ENCODE measurements around the gene TUBGCP6. TPM values are rescaled to one million over a fixed set of nuclear protein-coding genes. Genes with fewer than 3 reads are reported as not detected.

Gene TUBGCP6
- total and polyA plus RNA-seq, 8 donors: 37.8 to 112 (median 50.2) TPM

DNA sequence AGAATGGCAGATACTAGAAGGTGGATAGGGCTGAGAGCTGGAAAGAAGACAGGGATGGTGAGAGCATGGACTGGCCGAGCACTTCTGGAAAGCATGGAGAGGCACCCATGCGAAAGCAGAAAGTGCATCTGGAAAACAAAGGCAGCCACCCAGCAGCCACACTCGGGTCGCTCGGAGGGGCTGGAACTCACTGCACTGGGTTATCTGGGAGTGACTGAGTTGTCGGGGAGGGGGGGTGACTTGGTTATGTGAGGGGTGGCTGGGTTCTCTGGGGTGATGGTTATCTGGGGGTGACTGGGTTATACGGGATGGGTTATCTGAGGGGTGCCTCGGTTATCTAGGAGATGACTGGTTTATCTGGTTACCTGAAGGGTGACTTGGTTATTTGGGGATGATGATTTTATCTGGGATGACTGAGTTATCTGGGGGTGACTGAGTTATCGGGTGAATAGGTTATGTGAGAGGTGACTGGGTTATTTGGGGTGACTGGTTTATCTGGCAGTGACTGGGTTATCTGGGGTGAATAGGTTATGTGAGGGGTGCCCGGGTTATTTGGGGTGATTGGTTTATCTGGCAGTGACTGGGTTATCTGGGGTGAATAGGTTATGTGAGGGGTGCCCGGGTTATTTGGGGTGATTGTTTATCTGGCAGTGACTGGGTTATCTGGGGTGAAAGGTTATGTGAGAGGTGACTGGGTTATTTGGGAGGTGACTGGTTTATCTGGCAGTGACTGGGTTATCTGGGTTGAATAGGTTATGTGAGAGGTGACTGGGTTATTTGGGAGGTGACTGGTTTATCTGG, 76.9 kb downstream of the TUBGCP6 start:
- no peak overlapping the region for H3K27ac ChIP-seq
- WGBS, 5 donors: 35 to 51% (median 42%) methylated on average over 11 of the region's 11 CpGs
- peaks cover 13 to 20% (median 18%) of the 10 kb centered on the region in 4 donors for H3K4me1 ChIP-seq
- H3K9me3 ChIP-seq: no peaks in the 10 kb centered on the region
- H3K4me3 ChIP-seq: no peak overlapping the region
- H3K27me3 ChIP-seq: peaks cover 10 to 67% (median 28%) of the 10 kb centered on the region in 3 donors
- intact Hi-C loops (cut with DNase I; ENCODE audit: low total_unique reads): no loop called here
- TF ChIP-seq CTCF (IDR thresholded peaks at IDR 0.05) (no peak), EP300 (IDR thresholded peaks at IDR 0.05) (no peak), POLR2AphosphoS5 (IDR thresholded peaks at IDR 0.05) (no peak), POLR2A (IDR thresholded peaks at IDR 0.05) (no peak)
- DNase-seq: no peak
- no peaks in the 10 kb centered on the region for H3K36me3 ChIP-seq

Other genes with a start within 250 kb of the TUBGCP6 start
- gene IL17REL, start 232.3 kb downstream of the TUBGCP6 start, total RNA-seq: 1 to 10 TPM in 1 of 5 donors, under 1 TPM in 2, not detected in 2; 0.87 to 1.2 (median 0.92) TPM
- under 1 TPM in 1 of 3 donors, not detected in 2; 0.03 TPM for gene IL17REL, start 232.3 kb downstream of the TUBGCP6 start, polyA plus RNA-seq
- gene TTLL8, start 186.7 kb downstream of the TUBGCP6 start, total RNA-seq: not detected
- gene TTLL8, start 186.7 kb downstream of the TUBGCP6 start, polyA plus RNA-seq: not detected
- gene MLC1, start 159.6 kb downstream of the TUBGCP6 start, total RNA-seq: not detected
- not detected for gene MLC1, start 159.6 kb downstream of the TUBGCP6 start, polyA plus RNA-seq
- gene MOV10L1, start 155.0 kb downstream of the TUBGCP6 start, total RNA-seq: 1 to 10 TPM in 2 of 5 donors, not detected in 3; 2.0 to 2.8 TPM
- gene MOV10L1, start 155.0 kb downstream of the TUBGCP6 start, polyA plus RNA-seq: under 1 TPM; 0.12 to 0.46 (median 0.40) TPM
- 1 to 10 TPM in 2 of 5 donors, under 1 TPM in 1, not detected in 2; 0.29 to 1.8 (median 1.6) TPM for gene PANX2, start 74.3 kb downstream of the TUBGCP6 start, total RNA-seq
- 1 to 10 TPM in 1 of 3 donors, under 1 TPM in 1, not detected in 1; 0.25 to 1.1 TPM for gene PANX2, start 74.3 kb downstream of the TUBGCP6 start, polyA plus RNA-seq
- 100 to 1,000 TPM in 2 of 5 donors, 10 to 100 TPM in 3; 13.2 to 245 (median 56.7) TPM for gene TRABD, start 59.1 kb downstream of the TUBGCP6 start, total RNA-seq
- 10 to 100 TPM; 41.4 to 46.4 (median 45.5) TPM for gene TRABD, start 59.1 kb downstream of the TUBGCP6 start, polyA plus RNA-seq
- gene SELENOO, start 44.0 kb downstream of the TUBGCP6 start, total RNA-seq: 100 to 1,000 TPM in 1 of 5 donors, 10 to 100 TPM in 4; 10.1 to 185 (median 57.2) TPM
- 10 to 100 TPM; 30.9 to 37.5 (median 33.1) TPM for gene SELENOO, start 44.0 kb downstream of the TUBGCP6 start, polyA plus RNA-seq
- 100 to 1,000 TPM in 2 of 5 donors, 10 to 100 TPM in 3; 15.4 to 156 (median 74.1) TPM for gene HDAC10, start 6.2 kb upstream of the TUBGCP6 start, total RNA-seq
- 10 to 100 TPM; 24.7 to 41.4 (median 36.2) TPM for gene HDAC10, start 6.2 kb upstream of the TUBGCP6 start, polyA plus RNA-seq
- gene MAPK12, start 16.7 kb upstream of the TUBGCP6 start, total RNA-seq: 10 to 100 TPM in 2 of 5 donors, 1 to 10 TPM in 3; 5.2 to 49.6 (median 9.3) TPM
- gene MAPK12, start 16.7 kb upstream of the TUBGCP6 start, polyA plus RNA-seq: 1 to 10 TPM; 4.7 to 9.3 (median 7.1) TPM
- gene MAPK11, start 25.4 kb upstream of the TUBGCP6 start, total RNA-seq: 10 to 100 TPM in 1 of 5 donors, 1 to 10 TPM in 2, under 1 TPM in 1, not detected in 1; 0.29 to 10.1 (median 5.7) TPM
- 10 to 100 TPM in 2 of 3 donors, 1 to 10 TPM in 1; 8.5 to 13.6 (median 12.3) TPM for gene MAPK11, start 25.4 kb upstream of the TUBGCP6 start, polyA plus RNA-seq
- 100 to 1,000 TPM; 105 to 648 (median 400) TPM for gene PLXNB2, start 62.6 kb upstream of the TUBGCP6 start, total RNA-seq
- 100 to 1,000 TPM in 2 of 3 donors, 10 to 100 TPM in 1; 50.3 to 197 (median 147) TPM for gene PLXNB2, start 62.6 kb upstream of the TUBGCP6 start, polyA plus RNA-seq
- gene DENND6B, start 82.0 kb upstream of the TUBGCP6 start, total RNA-seq: 10 to 100 TPM in 2 of 5 donors, 1 to 10 TPM in 3; 2.2 to 13.4 (median 2.5) TPM
- gene DENND6B, start 82.0 kb upstream of the TUBGCP6 start, polyA plus RNA-seq: 1 to 10 TPM; 2.0 to 7.6 (median 5.5) TPM
- 100 to 1,000 TPM in 3 of 5 donors, 10 to 100 TPM in 2; 54.9 to 243 (median 151) TPM for gene PPP6R2, start 98.3 kb upstream of the TUBGCP6 start, total RNA-seq
- gene PPP6R2, start 98.3 kb upstream of the TUBGCP6 start, polyA plus RNA-seq: 10 to 100 TPM; 24.4 to 36.5 (median 28.7) TPM
- 100 to 1,000 TPM in 1 of 5 donors, 10 to 100 TPM in 4; 34.9 to 122 (median 65.2) TPM for gene SBF1, start 230.0 kb upstream of the TUBGCP6 start, total RNA-seq
- 10 to 100 TPM in 2 of 3 donors, 1 to 10 TPM in 1; 9.6 to 42.3 (median 25.0) TPM for gene SBF1, start 230.0 kb upstream of the TUBGCP6 start, polyA plus RNA-seq
- gene ADM2, start 236.5 kb upstream of the TUBGCP6 start, total RNA-seq: 1 to 10 TPM in 1 of 5 donors, under 1 TPM in 1, not detected in 3; 0.37 to 1.3 TPM
- gene ADM2, start 236.5 kb upstream of the TUBGCP6 start, polyA plus RNA-seq: 1 to 10 TPM; 1.5 to 3.7 (median 1.6) TPM
- gene MIOX, start 241.8 kb upstream of the TUBGCP6 start, total RNA-seq: not detected
- under 1 TPM in 1 of 3 donors, not detected in 2; 0.40 TPM for gene MIOX, start 241.8 kb upstream of the TUBGCP6 start, polyA plus RNA-seq

All from stomach (tissue), 9 donors.